GM12801 (cell line): ENCODE measurements around the gene SOST.

Experiments used
- CTCF ChIP-seq: IDR thresholded peaks from one replicate; pipeline ENCODE4 v1.5.1; 2011; ENCODE audit warnings: control low read depth; ENCODE audit not compliant: insufficient read length; ENCODE audit errors: extremely low read depth

The SOST gene

GRCh38 chr17:43766413-43767052, 7.9 kb upstream of the SOST start:
- no peak for TF ChIP-seq CTCF

GRCh38 chr17:43760254-43760852, 1.8 kb upstream of the SOST start:
- peak; percentile 95 for TF ChIP-seq CTCF

GRCh38 chr17:43759836-43760235, 1.2 kb upstream of the SOST start:
- TF ChIP-seq CTCF = no peak

GRCh38 chr17:43758086-43758485, 505 bp downstream of the SOST start:
- TF ChIP-seq CTCF = no peak

- TF ChIP-seq CTCF = no peak
Measured at GRCh38 chr17:43757171-43757660, 1.4 kb downstream of the SOST start.

- no peak for TF ChIP-seq CTCF
Measured at GRCh38 chr17:43756201-43756600, 2.4 kb downstream of the SOST start.

- no peak for TF ChIP-seq CTCF
Measured at GRCh38 chr17:43755389-43755875, 3.2 kb downstream of the SOST start.
